ENCODE measurements around the gene KCNK2. TPM values are rescaled to one million over a fixed set of nuclear protein-coding genes. Genes with fewer than 3 reads are reported as not detected.

KCNK2 gene
- total RNA-seq, 4 donors from 2014 or later, result 0.32 to 0.41 TPM; not detected in 2

DNA sequence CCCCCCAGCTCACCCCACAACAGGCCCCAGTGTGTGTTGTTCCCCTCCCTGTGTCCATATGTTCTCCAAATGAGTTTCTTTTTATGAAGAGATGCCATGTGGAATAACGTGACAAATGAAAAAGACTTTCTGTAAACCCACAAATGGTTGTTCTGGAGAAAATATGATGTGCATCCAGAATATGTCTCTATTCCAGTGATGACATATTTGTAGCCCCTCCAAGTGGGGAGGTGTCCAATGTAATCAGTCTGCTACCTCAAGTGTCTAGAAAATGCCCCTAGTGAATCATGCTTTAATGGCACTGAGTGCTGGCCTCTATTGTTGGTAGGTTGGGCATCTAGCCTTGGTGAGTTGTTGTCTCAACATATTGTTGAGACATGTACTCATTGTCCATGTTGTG, 179.6 kb downstream of the KCNK2 start:
- 78 to 84% methylated on average over 1 of the region's 1 CpG for WGBS, 2 donors (ENCODE audit: low coverage in 1 of 2)
- no peak for TF ChIP-seq EP300 (IDR thresholded peaks at IDR 0.05; ENCODE audit: low read depth)
- H3K36me3 ChIP-seq, result no peaks in the 10 kb centered on the region
- H3K4me1 ChIP-seq, result no peaks in the 10 kb centered on the region
- intact Hi-C loops (cut with DNase I; ENCODE audit: low total_unique reads), result no loop called here
- H3K27me3 ChIP-seq, result no peaks in the 10 kb centered on the region
- no peak for DNase-seq
- no peak overlapping the region for H3K27ac ChIP-seq
- in situ Hi-C loops (cut with MboI; ENCODE audit: low pct_ligation_motif_present in 1 of 4, low pct_unique_long_range_greater_than_20kb in 1 of 4, low sequenced_read_pairs in 3 of 4), result no loop called here
- no peaks in the 10 kb centered on the region for H3K9me3 ChIP-seq
- H3K4me3 ChIP-seq, result no peak overlapping the region

DNA sequence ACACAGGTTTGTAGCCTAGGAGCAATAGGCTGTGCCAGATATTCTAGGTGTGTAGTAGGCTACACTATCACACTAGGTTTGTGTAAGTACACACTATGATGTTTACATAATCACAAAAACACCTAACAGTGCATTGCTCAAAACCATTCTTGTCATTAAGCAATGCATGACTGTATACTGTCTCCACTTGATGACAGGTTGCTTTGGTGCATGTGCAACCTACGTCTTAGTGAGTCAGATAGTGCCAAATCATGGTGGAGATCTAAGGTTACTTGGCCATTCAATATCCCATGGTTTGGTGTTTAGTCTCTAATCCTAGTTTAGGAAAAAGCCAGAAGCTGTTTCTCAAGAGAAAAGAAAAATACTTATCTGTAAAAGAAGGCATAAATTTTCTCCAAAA, 181.1 kb downstream of the KCNK2 start:
- DNase-seq, result no peak
- Histone ChIP-seq H3K9me3 (no peaks in the 10 kb centered on the region), H3K4me3 (no peak overlapping the region), H3K27me3 (no peaks in the 10 kb centered on the region), H3K4me1 (no peaks in the 10 kb centered on the region), H3K27ac (no peak overlapping the region), H3K36me3 (no peaks in the 10 kb centered on the region)
- 72 to 86% methylated on average over 1 of the region's 1 CpG for WGBS, 2 donors (ENCODE audit: low coverage in 1 of 2)
- intact Hi-C loops (cut with DNase I; ENCODE audit: low total_unique reads) (no loop called here), in situ Hi-C loops (cut with MboI; ENCODE audit: low pct_ligation_motif_present in 1 of 4, low pct_unique_long_range_greater_than_20kb in 1 of 4, low sequenced_read_pairs in 3 of 4) (no loop called here)
- TF ChIP-seq POLR2A (IDR thresholded peaks at IDR 0.05), result no peak
- TF ChIP-seq CTCF (IDR thresholded peaks at IDR 0.05), result no peak

DNA sequence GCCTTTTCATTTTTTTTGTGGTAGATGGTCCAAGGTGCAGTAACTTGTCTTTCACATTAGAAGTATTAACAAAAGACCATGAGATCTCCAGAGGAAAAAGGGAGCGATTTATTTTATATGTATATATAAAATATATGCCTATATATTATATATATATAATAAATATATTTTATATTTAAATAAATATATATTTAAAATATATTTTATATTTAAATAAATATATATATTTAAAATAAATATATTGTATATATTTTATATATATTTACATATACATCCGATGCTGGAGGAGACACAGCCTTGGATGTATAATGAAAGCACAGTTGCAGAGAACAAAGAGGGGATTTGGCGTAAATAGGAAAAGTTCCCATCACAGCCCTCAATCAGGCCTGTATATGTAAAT, 182.1 kb downstream of the KCNK2 start:
- in situ Hi-C loops (cut with MboI; ENCODE audit: low pct_ligation_motif_present in 1 of 4, low pct_unique_long_range_greater_than_20kb in 1 of 4, low sequenced_read_pairs in 3 of 4) (no loop called here), intact Hi-C loops (cut with DNase I; ENCODE audit: low total_unique reads) (no loop called here)
- H3K36me3 ChIP-seq, result no peaks in the 10 kb centered on the region
- H3K9me3 ChIP-seq, result no peaks in the 10 kb centered on the region
- H3K4me1 ChIP-seq, result no peaks in the 10 kb centered on the region
- H3K27me3 ChIP-seq, result no peaks in the 10 kb centered on the region
- no peak overlapping the region for H3K4me3 ChIP-seq
- DNase-seq, result no peak
- TF ChIP-seq CTCF (IDR thresholded peaks at IDR 0.05) (no peak), POLR2A (IDR thresholded peaks at IDR 0.05) (no peak), EP300 (IDR thresholded peaks at IDR 0.05; ENCODE audit: low read depth) (no peak), POLR2AphosphoS5 (IDR thresholded peaks at IDR 0.05) (no peak)
- no peak overlapping the region for H3K27ac ChIP-seq
- 90% methylated on average over 3 of the region's 3 CpGs for WGBS, 2 donors (ENCODE audit: low coverage in 1 of 2)

DNA sequence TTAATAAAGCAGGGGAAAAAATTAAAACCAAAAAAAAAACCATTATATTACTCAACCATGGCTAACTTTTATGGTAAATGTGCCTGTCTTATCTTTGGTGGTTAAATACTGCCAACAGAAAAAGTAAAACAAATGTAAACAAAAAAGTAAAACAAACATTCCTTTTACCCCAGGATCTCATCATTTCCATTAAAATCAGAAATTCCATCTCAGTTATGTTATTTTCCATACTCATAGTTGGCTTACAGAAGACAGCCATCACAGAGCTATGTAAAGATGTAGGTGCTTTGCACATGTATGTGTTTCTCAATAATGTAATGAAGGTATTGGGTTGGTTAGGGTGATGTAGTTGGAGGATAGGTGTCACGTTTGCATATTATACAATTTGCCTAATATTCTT, 185.0 kb downstream of the KCNK2 start:
- DNase-seq, result no peak
- WGBS, 2 donors (ENCODE audit: low coverage in 1 of 2), result 55 to 67% methylated on average over 1 of the region's 1 CpG
- Histone ChIP-seq H3K4me3 (no peak overlapping the region), H3K4me1 (no peaks in the 10 kb centered on the region), H3K27me3 (no peaks in the 10 kb centered on the region), H3K9me3 (no peaks in the 10 kb centered on the region), H3K27ac (no peak overlapping the region), H3K36me3 (no peaks in the 10 kb centered on the region)
- in situ Hi-C loops (cut with MboI; ENCODE audit: low pct_ligation_motif_present in 1 of 4, low pct_unique_long_range_greater_than_20kb in 1 of 4, low sequenced_read_pairs in 3 of 4), result no loop called here
- intact Hi-C loops (cut with DNase I; ENCODE audit: low total_unique reads), result no loop called here
- TF ChIP-seq EP300 (IDR thresholded peaks at IDR 0.05; ENCODE audit: low read depth) (no peak), POLR2AphosphoS5 (IDR thresholded peaks at IDR 0.05) (no peak), CTCF (IDR thresholded peaks at IDR 0.05) (no peak), POLR2A (IDR thresholded peaks at IDR 0.05) (no peak)

DNA sequence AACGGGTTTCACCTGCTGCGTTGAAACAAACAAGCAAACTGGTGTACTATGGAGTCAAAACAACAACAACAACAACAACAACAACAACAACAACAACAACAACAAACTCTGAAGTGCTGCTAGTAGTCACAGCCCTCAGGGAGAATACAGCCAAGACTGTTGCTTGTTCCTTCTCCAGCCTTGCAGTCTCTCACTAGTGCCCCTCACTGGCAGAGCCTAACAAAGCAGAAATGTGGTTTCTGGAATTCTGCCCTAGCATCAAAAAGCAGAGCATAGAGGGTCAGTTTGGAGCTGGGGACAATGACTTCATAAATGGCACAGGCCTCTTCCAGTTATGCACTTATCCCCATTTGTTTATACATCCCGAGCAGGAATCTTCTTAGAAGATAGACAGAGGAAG, 187.4 kb downstream of the KCNK2 start:
- Histone ChIP-seq H3K36me3 (no peaks in the 10 kb centered on the region), H3K27ac (no peak overlapping the region), H3K27me3 (no peaks in the 10 kb centered on the region), H3K4me3 (no peak overlapping the region), H3K9me3 (no peaks in the 10 kb centered on the region), H3K4me1 (no peaks in the 10 kb centered on the region)
- in situ Hi-C loops (cut with MboI; ENCODE audit: low pct_ligation_motif_present in 1 of 4, low pct_unique_long_range_greater_than_20kb in 1 of 4, low sequenced_read_pairs in 3 of 4), result no loop called here
- intact Hi-C loops (cut with DNase I; ENCODE audit: low total_unique reads), result loop anchor here (1.0 kb wide), 1 partner anchor 43 kb away; no protein-coding TSS in a partner anchor
- TF ChIP-seq CTCF (IDR thresholded peaks at IDR 0.05) (no peak), POLR2A (IDR thresholded peaks at IDR 0.05) (no peak), POLR2AphosphoS5 (IDR thresholded peaks at IDR 0.05) (no peak), EP300 (IDR thresholded peaks at IDR 0.05; ENCODE audit: low read depth) (no peak)
- no peak for DNase-seq
- WGBS, 2 donors (ENCODE audit: low coverage in 1 of 2), result 33 to 56% methylated on average over 1 to 3 of the region's 3 CpGs
